Right atrium auricular region (tissue), 2 donors: ENCODE measurements around the gene SPEM2. TPM values are rescaled to one million over a fixed set of nuclear protein-coding genes. Genes with fewer than 3 reads are reported as not detected.

Experiments
- DNase-seq: peaks from one replicate; pipeline ENCODE4 v3.0.0-alpha.2; 2019; ENCODE audit warnings: low spot score
- H3K27ac ChIP-seq, 2 donors: fragments of 200-600 bp; sonication (generic); 1 replicate in 1 of 2; 2 replicates in 1 of 2; pipeline ENCODE4 v1.5.1; 2016 to 2019
- H3K27me3 ChIP-seq, 2 donors: fragments of 200-600 bp; sonication (generic); one replicate each; pipeline versions ENCODE4 v1.5.1 to v1.6.0; 2017 to 2019
- H3K36me3 ChIP-seq: fragments of 200-600 bp; sonication (generic); one replicate; pipeline ENCODE4 v1.5.1; 2016
- H3K4me1 ChIP-seq, 2 donors: fragments of 200-600 bp; sonication (generic); one replicate each; pipeline versions ENCODE4 v1.5.1 to v1.6.0; 2017 to 2019
- H3K4me3 ChIP-seq, 2 donors: fragments of 200-600 bp; sonication (generic); 1 replicate in 1 of 2; 2 replicates in 1 of 2; pipeline ENCODE4 v1.5.1; 2017 to 2019; ENCODE audit warnings: mild to moderate bottlenecking in 1 of 2, moderate library complexity in 1 of 2
- H3K9me3 ChIP-seq, 2 donors: fragments of 200-600 bp; sonication (generic); one replicate each; pipeline ENCODE4 v1.5.1; 2019
- CTCF ChIP-seq, 2 donors: fragments of 200-600 bp; sonication (generic); IDR thresholded peaks; one replicate each; pipeline ENCODE4 v1.5.1; 2019; ENCODE audit warnings: antibody characterized with exemption in 2 of 2
- total RNA-seq, 2 donors: library from RNA; depleted of rRNA; stranded (reverse); fragments of >200 nt; gene quantifications; one replicate each; pipeline ENCODE4 v1.1.0, GENCODE V29; 2016

SPEM2 gene
- total RNA-seq, 2 donors from 2014 or later, result not detected

- Histone ChIP-seq H3K4me3 (peak overlapping the region in 1 of 2 donors; percentile 53), H3K4me1 (peaks cover 0 to 31% of the 10 kb centered on the region in 2 donors), H3K36me3 (no peaks in the 10 kb centered on the region), H3K27ac (no peak overlapping the region), H3K9me3 (no peaks in the 10 kb centered on the region), H3K27me3 (no peaks in the 10 kb centered on the region)
- no peak for DNase-seq
- no peak for TF ChIP-seq CTCF (IDR thresholded peaks at IDR 0.05)
Measured at GRCh38 chr17:7383371-7383741, 42.1 kb upstream of the SPEM2 start.

GRCh38 chr17:7383742-7384488 lies 41.5 kb upstream of the SPEM2 start:
- Histone ChIP-seq H3K4me1 (peaks cover 0 to 31% of the 10 kb centered on the region in 2 donors), H3K27ac (no peak overlapping the region), H3K36me3 (peaks cover 2% of the 10 kb centered on the region), H3K9me3 (no peaks in the 10 kb centered on the region), H3K27me3 (no peaks in the 10 kb centered on the region), H3K4me3 (peak overlapping the region; percentile 20 to 53)
- DNase-seq, result no peak
- TF ChIP-seq CTCF (IDR thresholded peaks at IDR 0.05), result no peak

GRCh38 chr17:7384489-7385081 lies 40.8 kb upstream of the SPEM2 start:
- peaks cover 0 to 31% of the 10 kb centered on the region in 2 donors for H3K4me1 ChIP-seq
- no peak overlapping the region for H3K27ac ChIP-seq
- peak overlapping the region in 1 of 2 donors; percentile 53 for H3K4me3 ChIP-seq
- H3K9me3 ChIP-seq, result no peaks in the 10 kb centered on the region
- peaks cover 9% of the 10 kb centered on the region for H3K36me3 ChIP-seq
- no peaks in the 10 kb centered on the region for H3K27me3 ChIP-seq
- DNase-seq, result no peak
- no peak for TF ChIP-seq CTCF (IDR thresholded peaks at IDR 0.05)

GRCh38 chr17:7388856-7389255 lies 36.6 kb upstream of the SPEM2 start:
- H3K9me3 ChIP-seq, result no peaks in the 10 kb centered on the region
- H3K27ac ChIP-seq, result no peak overlapping the region
- no peak for TF ChIP-seq CTCF (IDR thresholded peaks at IDR 0.05)
- H3K4me3 ChIP-seq, result no peak overlapping the region
- no peaks in the 10 kb centered on the region for H3K27me3 ChIP-seq
- peaks cover 0 to 18% of the 10 kb centered on the region in 2 donors for H3K4me1 ChIP-seq
- peaks cover 20% of the 10 kb centered on the region for H3K36me3 ChIP-seq
- no peak for DNase-seq

GRCh38 chr17:7389924-7390910 lies 35.2 kb upstream of the SPEM2 start:
- peaks cover 20% of the 10 kb centered on the region for H3K36me3 ChIP-seq

More at GRCh38 chr17:7389924-7390910, 35.2 kb upstream of the SPEM2 start:
- H3K9me3 ChIP-seq, result no peaks in the 10 kb centered on the region
- no peak for DNase-seq
- no peaks in the 10 kb centered on the region for H3K27me3 ChIP-seq
- no peak overlapping the region for H3K4me3 ChIP-seq
- H3K4me1 ChIP-seq, result peaks cover 0 to 17% of the 10 kb centered on the region in 2 donors
- no peak overlapping the region for H3K27ac ChIP-seq
- TF ChIP-seq CTCF (IDR thresholded peaks at IDR 0.05), result no peak
